Hematopoietic multipotent progenitor cell (in vitro differentiated cells): ENCODE data around the gene CELA2B. TPM values are rescaled to one million over a fixed set of nuclear protein-coding genes. Genes with fewer than 3 reads are reported as not detected.
"Not testable (repeated sequence)": the region's sequence is repeated elsewhere in the genome, so short reads cannot be mapped to it uniquely, and the experiment has no call there.

ENCODE experiments used
- DNase-seq, 3 donors: peaks; one replicate each; pipeline ENCODE4 v3.0.0-alpha.2; 2011 to 2015; ENCODE audit warnings: low read depth in 2 of 3, low spot score in 2 of 3
- total RNA-seq: library from RNA; depleted of rRNA; stranded (reverse); fragments of >200 nt; gene quantifications from one replicate; pipeline ENCODE4 v1.2.3, GENCODE V29; 2012

Gene CELA2B
- total RNA-seq = not detected

- DNase-seq = no peak
Measured at GRCh38 chr1:15475752-15476314, at the start of gene CELA2B. TSS of gene CELA2B (plus strand) at chr1:15476104. CDS start at chr1:15476126, 22 bp downstream.

- no peak for DNase-seq
Measured at GRCh38 chr1:15426492-15427279, 49.2 kb upstream of the CELA2B start.

GRCh38 chr1:15427280-15427666 is 48.6 kb upstream of the CELA2B start:
- no peak for DNase-seq

- DNase-seq = not testable (repeated sequence)
Measured at GRCh38 chr1:15428252-15428651, 47.7 kb upstream of the CELA2B start.

- DNase-seq = no peak
Measured at GRCh38 chr1:15428815-15429435, 47.0 kb upstream of the CELA2B start.

DNA sequence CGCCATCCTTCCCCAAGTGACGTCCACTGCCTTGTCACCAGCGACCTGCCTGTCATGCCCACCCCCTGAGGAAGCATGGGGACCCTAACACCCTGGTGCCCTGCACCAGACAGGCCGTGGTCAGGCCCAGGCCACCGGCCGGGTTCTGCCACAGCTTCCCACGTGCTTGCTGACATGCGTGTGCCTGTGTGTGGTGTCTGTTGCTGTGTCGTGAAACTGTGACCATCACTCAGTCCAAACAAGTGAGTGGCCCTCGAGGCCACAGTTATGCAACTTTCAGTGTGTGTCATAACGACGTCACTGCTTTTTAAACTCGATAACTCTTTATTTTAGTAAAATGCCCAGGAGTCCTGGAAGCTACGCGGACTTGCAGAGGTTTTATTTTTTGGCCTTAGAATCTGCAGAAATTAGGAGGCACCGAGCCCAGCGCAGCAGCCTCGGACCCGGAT is 46.2 kb upstream of the CELA2B start:
- DNase-seq = no peak

DNA sequence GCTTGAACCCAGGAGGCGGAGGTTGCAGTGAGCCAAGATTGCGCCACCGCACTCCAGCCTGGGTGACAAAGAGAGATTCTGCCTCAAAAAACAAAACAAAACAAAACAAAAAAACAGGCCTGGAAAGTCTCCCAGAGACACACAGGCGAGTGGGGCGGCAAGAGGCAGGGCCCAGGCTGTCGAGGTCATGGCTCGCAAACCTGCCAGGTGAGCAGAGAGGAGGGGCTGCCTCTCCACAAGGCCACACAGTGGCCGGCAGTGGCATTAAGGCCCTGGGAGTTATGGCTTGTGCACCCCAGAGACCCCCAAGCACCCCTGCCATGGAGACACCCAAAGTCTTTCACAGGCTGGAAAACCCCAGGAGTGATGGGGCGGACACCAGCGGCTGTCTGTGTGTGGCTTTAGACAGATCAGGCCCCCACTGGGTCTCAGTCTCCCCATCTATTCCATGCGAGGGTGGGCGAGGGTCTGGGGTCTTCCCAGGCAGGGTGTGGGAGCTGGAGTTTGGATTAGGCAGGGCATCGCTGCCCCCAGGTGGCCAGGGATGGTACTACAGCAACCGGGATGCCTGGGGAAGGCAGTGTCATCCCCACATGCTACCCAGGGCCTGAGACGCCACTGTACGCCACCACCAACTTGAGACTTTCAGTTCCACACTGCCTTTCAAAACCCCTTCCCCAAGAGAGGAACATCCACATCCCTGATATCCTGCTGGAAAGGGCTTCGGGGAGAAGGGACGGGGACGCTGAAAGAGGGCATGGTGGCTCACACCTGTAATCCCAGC is 44.9 kb upstream of the CELA2B start:
- DNase-seq = peak in 2 of 3 donors; percentile 63 to 64

DNA sequence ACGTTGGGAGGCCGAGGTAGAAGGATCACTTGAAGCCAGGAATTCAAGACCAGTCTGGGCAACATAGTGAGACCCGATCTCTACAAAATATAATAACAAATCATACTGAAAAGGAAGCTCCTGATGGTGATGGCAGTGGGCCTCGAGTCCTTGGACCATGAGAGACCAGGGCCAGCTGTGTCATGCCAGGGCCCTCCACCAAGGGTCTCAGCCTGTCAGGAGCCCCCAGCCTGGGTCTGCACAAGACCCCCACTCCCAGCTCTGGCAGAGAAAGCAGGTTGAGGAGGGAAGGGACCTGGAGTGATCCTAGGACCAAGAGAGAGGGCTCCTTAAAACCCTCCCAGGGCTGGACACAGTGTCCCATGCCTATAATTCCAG is 44.3 kb upstream of the CELA2B start:
- no peak for DNase-seq

DNA sequence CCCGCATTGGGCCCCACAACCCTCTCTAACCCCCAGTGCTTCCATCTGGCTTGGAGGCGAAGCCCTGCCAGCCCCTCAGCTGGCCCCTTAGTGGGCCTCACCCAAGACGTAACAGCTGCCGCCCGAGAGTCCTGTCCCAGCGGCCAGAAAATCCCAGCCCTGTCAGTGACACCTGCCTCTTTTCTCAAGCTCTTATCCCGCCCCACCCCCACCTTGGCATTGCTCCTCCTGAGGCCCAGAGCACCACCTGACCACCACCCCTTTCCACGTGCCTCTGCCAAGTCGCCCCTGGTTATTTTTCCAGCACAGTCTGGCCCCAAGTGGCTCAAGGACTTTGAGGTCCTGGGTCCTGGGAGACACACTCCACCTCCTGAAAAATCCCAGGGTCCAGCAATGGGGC is 43.6 kb upstream of the CELA2B start:
- no peak for DNase-seq

- no peak for DNase-seq
Measured at GRCh38 chr1:15433471-15433870, 42.4 kb upstream of the CELA2B start.

GRCh38 chr1:15434739-15435138 is 41.2 kb upstream of the CELA2B start:
- peak in 1 of 3 donors; percentile 29 for DNase-seq

DNA sequence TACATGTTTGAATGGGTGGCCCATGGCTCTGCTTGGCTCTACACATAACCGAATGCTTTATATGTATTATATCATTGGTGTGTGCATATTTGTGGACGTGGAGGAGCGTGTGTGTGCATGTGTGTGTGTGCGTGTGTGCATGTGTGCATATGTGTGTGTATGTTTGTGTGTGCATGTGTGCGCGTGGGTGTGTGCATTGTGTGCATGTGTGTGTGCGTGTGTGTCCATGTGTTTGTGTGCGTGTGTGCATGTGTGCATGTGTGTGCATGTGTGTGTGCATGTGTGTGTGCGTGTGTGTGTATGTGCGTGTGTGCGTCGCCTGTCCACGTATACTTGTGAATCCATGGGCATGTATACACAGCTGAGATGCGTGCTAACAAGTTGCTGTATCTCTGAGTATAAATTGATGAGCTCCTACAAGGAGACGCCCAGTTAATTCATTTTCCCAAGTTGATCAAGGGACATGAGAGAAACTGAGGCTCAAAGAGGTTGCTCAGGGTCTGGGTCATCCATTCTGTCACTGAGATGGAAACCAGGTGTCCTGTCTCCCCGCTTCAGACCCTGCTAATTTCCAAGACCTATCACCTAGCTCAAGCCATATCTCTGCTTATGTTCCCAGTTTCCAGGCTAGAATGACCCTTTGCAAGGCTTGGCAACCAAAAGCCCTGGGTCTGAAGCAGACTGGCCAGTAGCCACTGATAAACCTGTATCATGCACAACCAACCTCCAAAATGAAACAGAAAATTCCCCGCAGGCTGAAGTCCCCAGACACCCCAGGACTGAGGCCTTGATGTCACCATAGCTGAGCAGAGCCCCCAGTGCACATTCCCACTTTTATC is 40.4 kb upstream of the CELA2B start:
- no peak for DNase-seq

DNA sequence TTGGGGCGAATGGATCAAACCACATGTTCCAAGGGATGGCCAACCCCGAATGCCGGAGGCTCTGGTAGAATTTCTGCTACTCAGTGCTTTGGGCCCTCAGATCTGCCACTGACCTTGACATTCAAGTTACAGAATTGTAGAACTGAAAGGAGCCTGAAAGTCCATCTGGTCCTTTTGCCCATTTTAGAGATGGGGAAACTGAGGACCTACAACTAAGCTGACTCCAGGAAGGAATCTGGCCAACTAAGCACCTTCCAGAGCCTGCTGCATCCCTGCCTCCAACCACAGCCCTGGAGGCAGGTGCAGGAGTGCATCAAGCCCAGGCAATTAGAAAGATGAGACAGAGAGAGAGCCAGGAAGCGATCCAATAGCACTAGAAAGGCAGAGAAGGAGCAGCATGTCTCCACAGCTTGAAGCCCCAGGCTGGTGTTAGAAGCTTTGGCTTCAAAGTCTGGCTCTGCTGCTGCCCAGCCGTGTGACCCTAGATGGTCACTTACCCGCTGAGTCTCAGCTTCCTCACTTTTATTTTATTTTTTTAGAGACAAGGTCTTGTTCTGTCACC is 38.9 kb upstream of the CELA2B start:
- no peak for DNase-seq

DNA sequence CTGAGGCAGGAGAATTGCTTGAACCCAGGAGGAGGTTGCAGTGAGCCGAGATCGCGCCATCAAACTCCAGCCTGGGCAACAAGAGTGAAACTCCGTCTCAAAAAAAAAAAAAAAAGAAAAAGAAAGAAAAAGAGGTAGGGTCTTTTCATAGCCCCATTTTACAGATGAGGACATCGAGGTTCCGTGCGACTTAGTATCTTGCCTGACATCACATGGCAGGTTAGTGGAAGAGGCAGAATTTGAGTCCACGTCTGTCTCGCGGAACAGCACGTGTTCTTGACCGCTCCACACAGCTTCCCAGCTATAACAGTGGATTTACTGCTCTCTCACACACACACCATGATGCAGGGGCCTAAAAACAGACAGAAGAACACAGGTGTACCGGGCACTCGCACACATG is 36.6 kb upstream of the CELA2B start:
- DNase-seq = no peak

DNA sequence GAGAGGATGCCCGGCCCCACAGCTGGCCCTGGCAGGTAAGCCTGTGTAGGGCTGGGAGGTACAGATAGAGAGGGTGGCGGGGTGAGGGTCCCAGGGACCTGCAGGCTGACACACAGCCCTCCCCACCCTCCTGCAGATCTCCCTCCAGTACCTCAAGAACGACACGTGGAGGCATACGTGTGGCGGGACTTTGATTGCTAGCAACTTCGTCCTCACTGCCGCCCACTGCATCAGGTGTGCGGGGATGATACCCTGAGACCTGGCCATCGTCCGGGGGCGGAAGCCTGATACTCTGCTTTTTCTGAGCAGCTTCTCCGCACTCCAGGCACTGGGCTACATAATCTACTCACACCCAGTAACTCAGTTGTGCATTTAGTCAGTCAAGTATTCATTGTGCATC is 35.5 kb upstream of the CELA2B start:
- no peak for DNase-seq

- DNase-seq = no peak
Measured at GRCh38 chr1:15441247-15441646, 34.7 kb upstream of the CELA2B start.

DNA sequence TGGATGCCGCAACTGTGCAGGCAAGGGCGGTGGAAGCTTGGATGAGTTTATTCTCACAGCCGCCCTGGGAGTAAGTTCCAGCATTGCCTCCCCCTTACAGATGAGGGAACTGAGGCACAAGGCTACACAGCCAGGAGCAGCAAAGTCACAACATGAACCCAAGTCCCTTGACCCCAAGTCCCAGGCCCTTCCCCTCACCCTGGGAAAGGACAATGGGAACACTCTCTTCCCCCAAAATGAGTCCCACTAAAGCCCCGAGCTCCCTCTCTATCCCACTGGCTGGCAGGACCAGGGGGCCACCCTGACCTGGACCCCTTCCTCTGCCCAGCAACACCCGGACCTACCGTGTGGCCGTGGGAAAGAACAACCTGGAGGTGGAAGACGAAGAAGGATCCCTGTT is 33.8 kb upstream of the CELA2B start:
- no peak for DNase-seq

GRCh38 chr1:15442759-15443158 is 33.1 kb upstream of the CELA2B start:
- DNase-seq = no peak

DNA sequence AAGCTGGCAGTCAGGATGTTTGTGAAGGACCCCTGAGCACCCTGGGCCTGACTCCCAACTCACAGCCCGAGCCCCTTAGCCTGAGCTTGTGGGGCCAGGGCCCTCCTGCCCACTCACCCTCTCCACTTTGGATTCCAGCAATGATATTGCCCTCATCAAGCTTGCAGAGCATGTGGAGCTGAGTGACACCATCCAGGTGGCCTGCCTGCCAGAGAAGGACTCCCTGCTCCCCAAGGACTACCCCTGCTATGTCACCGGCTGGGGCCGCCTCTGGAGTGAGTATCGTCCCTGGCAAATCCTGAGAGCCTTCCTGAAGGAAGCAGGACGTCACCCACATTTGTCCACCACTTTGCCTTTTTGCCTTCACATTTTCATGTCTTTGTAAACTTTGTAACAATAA is 32.6 kb upstream of the CELA2B start:
- DNase-seq = no peak
